GM23338 (cell line): ENCODE measurements around the gene KDM4C. TPM values are rescaled to one million over a fixed set of nuclear protein-coding genes. Genes with fewer than 3 reads are reported as not detected.

Experiments
- ATAC-seq: fragments of 200-7000 bp; cut with Tn5 transposase; 3 replicates; pipeline ENCODE4 v1.9.1; 2020
- DNase-seq: peaks from one replicate; pipeline ENCODE4 v3.0.0-alpha.2; 2015; ENCODE audit warnings: low spot score
- H2AFZ ChIP-seq: fragments of 200-600 bp; sonication (generic); 2 replicates; pipeline ENCODE4 v1.8.0; 2016; ENCODE audit warnings: antibody characterized with exemption, mild to moderate bottlenecking, moderate library complexity
- H3F3A ChIP-seq: fragments of 200-600 bp; sonication (generic); replicated peaks from 2 replicates; pipeline ENCODE4 v1.8.0; 2017; ENCODE audit warnings: antibody characterized with exemption, mixed run types, low read depth
- H3K27ac ChIP-seq: fragments of 200-600 bp; sonication (generic); 2 replicates; pipeline ENCODE4 v1.6.1; 2016; ENCODE audit warnings: low read depth
- H3K27me3 ChIP-seq: fragments of 200-600 bp; sonication (generic); 2 replicates; pipeline ENCODE4 v1.8.0; 2016; ENCODE audit warnings: mild to moderate bottlenecking, mixed run types, moderate library complexity; ENCODE audit not compliant: insufficient read depth
- H3K36me3 ChIP-seq: fragments of 200-600 bp; sonication (generic); 2 replicates; pipeline ENCODE4 v1.8.0; 2016; ENCODE audit warnings: mild to moderate bottlenecking; ENCODE audit not compliant: insufficient read depth
- H3K4me1 ChIP-seq: fragments of 200-600 bp; sonication (generic); 2 replicates; pipeline ENCODE4 v1.8.0; 2016; ENCODE audit warnings: mild to moderate bottlenecking, moderate library complexity; ENCODE audit not compliant: insufficient read depth
- H3K4me2 ChIP-seq: fragments of 200-600 bp; sonication (generic); 2 replicates; pipeline ENCODE4 v1.7.1; 2017; ENCODE audit warnings: mixed run types
- H3K4me3 ChIP-seq: fragments of 200-600 bp; sonication (generic); 2 replicates; pipeline ENCODE4 v1.6.1; 2016; ENCODE audit warnings: mixed run types
- H3K79me2 ChIP-seq: fragments of 200-600 bp; sonication (generic); replicated peaks from 2 replicates; pipeline ENCODE4 v1.8.0; 2017; ENCODE audit warnings: mild to moderate bottlenecking; ENCODE audit not compliant: insufficient read depth
- H3K9me2 ChIP-seq: fragments of 200-600 bp; sonication (generic); 2 replicates; pipeline ENCODE4 v1.8.0; 2017; ENCODE audit not compliant: insufficient read depth
- H4K20me1 ChIP-seq: fragments of 200-600 bp; sonication (generic); replicated peaks from 2 replicates; pipeline ENCODE4 v1.8.0; 2017; ENCODE audit warnings: mild to moderate bottlenecking; ENCODE audit not compliant: insufficient read depth
- H3K27ac Mint-ChIP-seq: 2 replicates; pipeline ENCODE4 v1.8.0; 2020; ENCODE audit warnings: inconsistent platforms, mild to moderate bottlenecking, moderate library complexity, mixed read lengths
- H3K27me3 Mint-ChIP-seq: 3 replicates; pipeline ENCODE4 v1.8.0; 2022; ENCODE audit warnings: low read depth, mild to moderate bottlenecking, moderate library complexity, mixed read lengths, inconsistent platforms; ENCODE audit not compliant: insufficient read depth, poor library complexity
- H3K36me3 Mint-ChIP-seq: 3 replicates; pipeline ENCODE4 v1.8.0; 2021; ENCODE audit warnings: low read depth, mild to moderate bottlenecking, inconsistent platforms, moderate library complexity, mixed read lengths
- H3K4me1 Mint-ChIP-seq: 3 replicates; pipeline ENCODE4 v1.8.0; 2020; ENCODE audit warnings: mild to moderate bottlenecking, inconsistent platforms, mixed read lengths
- H3K4me3 Mint-ChIP-seq: 3 replicates; pipeline ENCODE4 v1.8.0; 2021; ENCODE audit warnings: moderate library complexity, mild to moderate bottlenecking, inconsistent platforms, mixed read lengths
- H3K9me3 Mint-ChIP-seq: 3 replicates; pipeline ENCODE4 v1.8.0; 2020; ENCODE audit warnings: moderate library complexity, mild to moderate bottlenecking, inconsistent platforms, mixed read lengths
- CREB1 ChIP-seq: fragments of 250-450 bp; sonication (Bioruptor Pico); IDR thresholded peaks from 2 replicates; pipeline ENCODE4 v1.5.0; 2020; ENCODE audit warnings: low read depth, mild to moderate bottlenecking, moderate library complexity
- CTCF ChIP-seq, 2 experiments: fragments of 200-600 bp in 1 of 2; sonication (generic) in 1 of 2; conservative IDR thresholded peaks; 2 replicates each; pipeline versions ENCODE4 v1.5.1 to v1.6.1; 2016 to 2017; ENCODE audit warnings: antibody characterized with exemption in 2 of 2, low read depth in 2 of 2, mild to moderate bottlenecking in 2 of 2, moderate library complexity in 1 of 2
- ETS1 ChIP-seq: IDR thresholded peaks from 2 replicates; pipeline ENCODE4 v1.6.1; 2016; ENCODE audit warnings: antibody characterized with exemption
- JUNB ChIP-seq: IDR thresholded peaks from one replicate; pipeline ENCODE4 v1.6.1; 2016; ENCODE audit warnings: antibody characterized with exemption; ENCODE audit not compliant: unreplicated experiment
- NANOG ChIP-seq: IDR thresholded peaks from 2 replicates; pipeline ENCODE4 v1.6.1; 2016; ENCODE audit warnings: antibody characterized with exemption, borderline replicate concordance
- POLR2AphosphoS5 ChIP-seq: IDR thresholded peaks from 2 replicates; pipeline ENCODE4 v1.6.1; 2016; ENCODE audit warnings: antibody characterized with exemption, low read depth
- ZNF462 ChIP-seq: fragments of 250-450 bp; sonication (Bioruptor Pico); IDR thresholded peaks from 2 replicates; pipeline ENCODE4 v1.5.0; 2020; ENCODE audit warnings: mild to moderate bottlenecking, moderate library complexity
- polyA plus RNA-seq: library from polyadenylated mRNA; unstranded; fragments of >200 nt; fragmentation: Nextera tagmentation; extraction: Ambion mirVana; gene quantifications from 2 replicates; pipeline ENCODE4 v1.2.1, GENCODE V29; 2016
- total RNA-seq: library from RNA; depleted of rRNA; stranded (reverse); fragments of >200 nt; shearing (Covaris generic); gene quantifications from 2 replicates; pipeline ENCODE4 v1.2.3, GENCODE V29; 2014
- TF ChIP-seq, protein P1 (sequence below): IDR thresholded peaks from one replicate; pipeline ENCODE4 v1.6.1; 2018; ENCODE audit warnings: antibody characterized with exemption; ENCODE audit not compliant: unreplicated experiment

The KDM4C gene
- total and polyA plus RNA-seq, 2 experiments from 2014 or later, result 12.0 to 43.8 TPM

DNA sequence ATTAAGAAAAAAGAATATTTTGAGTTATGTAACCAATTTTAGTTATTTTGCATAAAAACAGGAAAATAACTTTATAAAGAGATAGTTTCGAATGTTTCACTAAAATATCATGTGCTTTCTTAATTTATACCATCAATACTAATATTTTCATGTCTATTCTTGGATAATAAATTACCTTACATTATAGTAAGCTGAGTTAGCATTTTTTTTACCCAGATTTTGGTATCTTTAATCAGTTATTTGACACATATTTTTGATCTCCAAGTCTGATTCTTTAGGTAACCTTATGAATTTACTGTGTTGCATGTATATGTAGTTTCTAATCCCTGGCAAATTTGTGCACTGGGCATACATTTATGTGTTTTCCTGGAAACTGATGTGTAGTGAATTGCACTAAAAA is 138.0 kb downstream of the KDM4C start (continued):
- TF ChIP-seq CTCF (conservative IDR thresholded peaks at IDR 0.05; ENCODE audit: low read depth in 2 of 2) (no peak), ETS1 (no peak), CREB1 (no peak), JUNB (no peak), NANOG (no peak)
- TF ChIP-seq, protein P1, sequence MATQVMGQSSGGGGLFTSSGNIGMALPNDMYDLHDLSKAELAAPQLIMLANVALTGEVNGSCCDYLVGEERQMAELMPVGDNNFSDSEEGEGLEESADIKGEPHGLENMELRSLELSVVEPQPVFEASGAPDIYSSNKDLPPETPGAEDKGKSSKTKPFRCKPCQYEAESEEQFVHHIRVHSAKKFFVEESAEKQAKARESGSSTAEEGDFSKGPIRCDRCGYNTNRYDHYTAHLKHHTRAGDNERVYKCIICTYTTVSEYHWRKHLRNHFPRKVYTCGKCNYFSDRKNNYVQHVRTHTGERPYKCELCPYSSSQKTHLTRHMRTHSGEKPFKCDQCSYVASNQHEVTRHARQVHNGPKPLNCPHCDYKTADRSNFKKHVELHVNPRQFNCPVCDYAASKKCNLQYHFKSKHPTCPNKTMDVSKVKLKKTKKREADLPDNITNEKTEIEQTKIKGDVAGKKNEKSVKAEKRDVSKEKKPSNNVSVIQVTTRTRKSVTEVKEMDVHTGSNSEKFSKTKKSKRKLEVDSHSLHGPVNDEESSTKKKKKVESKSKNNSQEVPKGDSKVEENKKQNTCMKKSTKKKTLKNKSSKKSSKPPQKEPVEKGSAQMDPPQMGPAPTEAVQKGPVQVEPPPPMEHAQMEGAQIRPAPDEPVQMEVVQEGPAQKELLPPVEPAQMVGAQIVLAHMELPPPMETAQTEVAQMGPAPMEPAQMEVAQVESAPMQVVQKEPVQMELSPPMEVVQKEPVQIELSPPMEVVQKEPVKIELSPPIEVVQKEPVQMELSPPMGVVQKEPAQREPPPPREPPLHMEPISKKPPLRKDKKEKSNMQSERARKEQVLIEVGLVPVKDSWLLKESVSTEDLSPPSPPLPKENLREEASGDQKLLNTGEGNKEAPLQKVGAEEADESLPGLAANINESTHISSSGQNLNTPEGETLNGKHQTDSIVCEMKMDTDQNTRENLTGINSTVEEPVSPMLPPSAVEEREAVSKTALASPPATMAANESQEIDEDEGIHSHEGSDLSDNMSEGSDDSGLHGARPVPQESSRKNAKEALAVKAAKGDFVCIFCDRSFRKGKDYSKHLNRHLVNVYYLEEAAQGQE, result no peak

DNA sequence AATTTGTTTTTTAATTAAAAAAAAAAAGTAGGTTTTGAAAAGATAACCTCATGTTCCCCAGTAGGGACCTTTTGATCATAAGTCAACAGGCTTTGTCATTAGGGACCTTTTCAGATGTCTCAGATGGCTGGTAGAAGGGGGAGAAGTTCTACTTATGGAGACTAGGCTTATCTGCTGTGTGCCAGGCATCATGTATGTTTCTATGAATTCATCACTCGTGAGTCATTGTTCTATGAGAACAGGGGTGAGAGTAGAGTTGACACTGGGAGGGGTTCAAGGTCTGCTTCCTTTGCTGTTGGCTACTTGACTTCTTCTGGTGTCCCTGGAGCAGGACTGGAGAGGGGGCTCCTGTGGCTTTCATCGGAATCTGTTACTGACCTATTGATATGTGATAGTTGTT is 138.8 kb downstream of the KDM4C start:
- no peak overlapping the region for H2AFZ ChIP-seq
- H4K20me1 ChIP-seq, result no peaks in the 10 kb centered on the region
- no peaks in the 10 kb centered on the region for H3F3A ChIP-seq
- DNase-seq, result no peak
- Mint-ChIP-seq H3K36me3 (no peaks in the 10 kb centered on the region), H3K4me3 (no peak overlapping the region), H3K4me1 (peaks cover 13% of the 10 kb centered on the region; the same call in 2 of the 3 replicates), H3K27ac (no peak overlapping the region), H3K9me3 (no peaks in the 10 kb centered on the region), H3K27me3 (peaks cover 2% of the 10 kb centered on the region)
- H3K27ac ChIP-seq, result no peak overlapping the region
- H3K4me1 ChIP-seq, result peaks cover under 1% of the 10 kb centered on the region; the same call in 1 of the 2 replicates
- no peak overlapping the region for H3K4me3 ChIP-seq
- no peaks in the 10 kb centered on the region for H3K36me3 ChIP-seq
- H3K9me2 ChIP-seq, result no peaks in the 10 kb centered on the region
- no peaks in the 10 kb centered on the region for H3K79me2 ChIP-seq
- no peaks in the 10 kb centered on the region for H3K27me3 ChIP-seq
- no peak overlapping the region for H3K4me2 ChIP-seq
- no peak for ATAC-seq
- TF ChIP-seq ZNF462 (CRISPR knock-in tag), result no peak
- TF ChIP-seq CREB1, result no peak
- TF ChIP-seq JUNB, result no peak
- TF ChIP-seq NANOG, result no peak
- no peak for TF ChIP-seq POLR2AphosphoS5
- TF ChIP-seq CTCF (conservative IDR thresholded peaks at IDR 0.05; ENCODE audit: low read depth in 2 of 2), result no peak
- TF ChIP-seq ETS1, result no peak
